Caco-2 (cell line): ENCODE measurements around the gene TEF. TPM values are rescaled to one million over a fixed set of nuclear protein-coding genes. Genes with fewer than 3 reads are reported as not detected.

ENCODE experiments used
- Bru-seq: library from RNA; stranded (reverse); fragments of 400-500 nt; gene quantifications from one replicate; lab custom pipeline; 2021; lab: Mats Ljungman, UMichigan
- BruChase-seq, 2 experiments: library from RNA; stranded (reverse); fragments of 400-500 nt; gene quantifications; one replicate each; lab custom pipeline; 2021; lab: Mats Ljungman, UMichigan
- BruUV-seq: library from RNA; stranded (reverse); fragments of 400-500 nt; replicated peaks from 2 replicates; lab custom pipeline; 2021; lab: Mats Ljungman, UMichigan
- CTCF ChIA-PET: fragments of 300-600 bp; sonication (Branson Sonifier 250); formaldehyde crosslinking; loops from one replicate; lab custom pipeline; 2022; ENCODE audit warnings: antibody characterized with exemption; lab: Charles Lee
- POLR2A ChIA-PET: fragments of 300-600 bp; sonication (Branson Sonifier 250); formaldehyde crosslinking; loops from one replicate; lab custom pipeline; 2022; ENCODE audit warnings: antibody characterized with exemption; lab: Charles Lee
- DNase-seq, 2 experiments: peaks; one replicate each; pipeline versions ENCODE4 v3.0.0 to v3.0.0-alpha.2; 2020 to 2022
- H3K27me3 ChIP-seq: replicated peaks from 2 replicates; pipeline ENCODE4 v1.6.0; 2011; ENCODE audit warnings: low read length; ENCODE audit not compliant: control insufficient read depth, insufficient read depth
- H3K36me3 ChIP-seq: 2 replicates; pipeline ENCODE4 v1.5.1; 2011; ENCODE audit warnings: low read length; ENCODE audit not compliant: control insufficient read depth, insufficient read depth
- H3K4me1 ChIP-seq: fragments of 250-450 bp; sonication (Bioruptor Pico); 2 replicates; pipeline ENCODE4 v1.5.1; 2020; ENCODE audit warnings: mild to moderate bottlenecking
- H3K4me3 ChIP-seq: 2 replicates; pipeline ENCODE4 v1.5.1; 2011; ENCODE audit warnings: low read depth, mild to moderate bottlenecking, control low read depth, low read length
- H3K9me3 ChIP-seq: fragments of 250-450 bp; sonication (Bioruptor Pico); 2 replicates; pipeline ENCODE4 v1.5.1; 2020; ENCODE audit warnings: mild to moderate bottlenecking, moderate library complexity
- H3K27ac Mint-ChIP-seq: one replicate; pipeline ENCODE4 v1.8.0; 2022; ENCODE audit warnings: mixed read lengths; ENCODE audit not compliant: unreplicated experiment
- H3K27me3 Mint-ChIP-seq: one replicate; pipeline ENCODE4 v1.8.0; 2022; ENCODE audit warnings: mixed read lengths; ENCODE audit not compliant: insufficient read depth, unreplicated experiment
- H3K36me3 Mint-ChIP-seq: one replicate; pipeline ENCODE4 v1.8.0; 2022; ENCODE audit warnings: mild to moderate bottlenecking, mixed read lengths; ENCODE audit not compliant: insufficient read depth, unreplicated experiment
- H3K4me1 Mint-ChIP-seq: one replicate; pipeline ENCODE4 v1.8.0; 2022; ENCODE audit warnings: low read depth, mixed read lengths; ENCODE audit not compliant: unreplicated experiment
- H3K4me3 Mint-ChIP-seq: one replicate; pipeline ENCODE4 v1.8.0; 2022; ENCODE audit warnings: mild to moderate bottlenecking, moderate library complexity, mixed read lengths; ENCODE audit not compliant: unreplicated experiment
- H3K9me3 Mint-ChIP-seq: one replicate; pipeline ENCODE4 v1.8.0; 2022; ENCODE audit warnings: mixed read lengths; ENCODE audit not compliant: unreplicated experiment
- intact Hi-C: fragments of 100-400 bp; cut with micrococcal nuclease; formaldehyde crosslinking; loops from one replicate; pipeline ENCODE4 v1.10.0; 2022; ENCODE audit not compliant: unreplicated experiment
- long read RNA-seq: library from polyadenylated mRNA; stranded (forward); transcript quantifications from one replicate; pipeline ENCODE4 v2.0.0, GENCODE V29; 2022
- total RNA-seq: library from RNA; stranded (reverse); gene quantifications from 2 replicates; pipeline ENCODE4 v1.2.3, GENCODE V29; 2022
- TF ChIP-seq, protein P1 (sequence below), 2 experiments: fragments of 200-600 bp in 1 of 2; IDR thresholded peaks; 1 replicate in 1 of 2; 2 replicates in 1 of 2; pipeline versions ENCODE4 v1.5.1 to v1.8.0; 2011 to 2022; ENCODE audit warnings: antibody characterized with exemption in 1 of 2, control low read depth in 1 of 2, inconsistent platforms in 1 of 2, low read depth in 1 of 2, low read length in 1 of 2, mild to moderate bottlenecking in 1 of 2, moderate library complexity in 1 of 2; ENCODE audit not compliant: insufficient read depth in 1 of 2, severe bottlenecking in 1 of 2, unreplicated experiment in 1 of 2

Gene TEF, protein sequence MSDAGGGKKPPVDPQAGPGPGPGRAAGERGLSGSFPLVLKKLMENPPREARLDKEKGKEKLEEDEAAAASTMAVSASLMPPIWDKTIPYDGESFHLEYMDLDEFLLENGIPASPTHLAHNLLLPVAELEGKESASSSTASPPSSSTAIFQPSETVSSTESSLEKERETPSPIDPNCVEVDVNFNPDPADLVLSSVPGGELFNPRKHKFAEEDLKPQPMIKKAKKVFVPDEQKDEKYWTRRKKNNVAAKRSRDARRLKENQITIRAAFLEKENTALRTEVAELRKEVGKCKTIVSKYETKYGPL
- total RNA-seq (13.8 and 17.8 TPM in 2 replicates), Bru-seq, nascent RNA (percentile 48 among the genes with signal in this experiment), BruChase-seq, experiment 1, labeled RNA remaining after a 2-hour chase (percentile 64 among the genes with signal in this experiment), BruChase-seq, experiment 2, labeled RNA remaining after a 6-hour chase (percentile 51 among the genes with signal in this experiment)
- long read RNA-seq, full-length matches to known transcripts = 3 of 8 reads
- long read RNA-seq, partial matches to known transcripts = 5 of 8 reads
- long read RNA-seq, other reads (novel, unspliced or antisense) = 0 of 8 reads

DNA sequence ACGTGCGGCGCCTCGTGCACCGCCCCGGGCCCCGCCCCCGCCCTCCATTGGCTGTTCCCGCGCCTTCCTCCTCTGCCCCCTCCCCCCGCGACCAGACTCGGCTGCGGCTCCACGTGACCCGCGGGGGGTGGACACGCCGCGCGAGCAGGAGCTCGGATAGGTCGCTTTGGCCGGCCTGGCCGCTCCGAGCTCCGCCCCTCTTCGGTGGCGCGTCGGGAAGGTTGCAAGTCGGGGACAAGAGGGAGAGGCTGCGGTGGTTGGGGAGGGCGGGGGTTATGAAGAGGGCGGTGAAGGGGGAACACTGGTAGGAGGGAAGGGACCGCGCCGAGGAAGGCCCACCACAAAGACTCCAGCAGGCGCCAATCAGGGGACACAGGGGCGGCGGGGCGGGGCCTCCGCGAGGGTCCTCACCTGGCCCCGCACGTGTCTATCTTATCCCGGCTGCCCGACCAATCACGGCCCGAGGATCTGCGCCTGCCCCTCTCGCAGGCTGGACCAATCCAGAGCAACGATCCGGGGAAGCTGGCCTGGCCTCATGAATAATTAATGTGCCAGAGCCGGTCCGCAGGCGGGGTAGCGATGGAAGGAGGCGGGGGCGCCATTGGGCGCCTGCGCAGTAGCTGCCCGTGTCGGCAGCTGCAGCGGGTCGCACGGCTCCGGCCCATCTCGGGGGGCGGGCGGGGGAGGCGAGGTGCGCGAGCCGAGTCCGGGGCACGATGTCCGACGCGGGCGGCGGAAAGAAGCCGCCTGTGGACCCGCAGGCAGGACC, at the start of gene TEF:
TEF (plus strand) TSS at position 614 of the 769 bp plus-strand sequence; CDS start at position 717, 103 bp downstream.
- H3K9me3 ChIP-seq = no peaks in the 10 kb centered on the region
- intact Hi-C loops = loop anchor here (1.0 kb wide), 1 partner anchor 95 kb away; the partner anchor contains the start of gene RANGAP1
- TF ChIP-seq, protein P1, sequence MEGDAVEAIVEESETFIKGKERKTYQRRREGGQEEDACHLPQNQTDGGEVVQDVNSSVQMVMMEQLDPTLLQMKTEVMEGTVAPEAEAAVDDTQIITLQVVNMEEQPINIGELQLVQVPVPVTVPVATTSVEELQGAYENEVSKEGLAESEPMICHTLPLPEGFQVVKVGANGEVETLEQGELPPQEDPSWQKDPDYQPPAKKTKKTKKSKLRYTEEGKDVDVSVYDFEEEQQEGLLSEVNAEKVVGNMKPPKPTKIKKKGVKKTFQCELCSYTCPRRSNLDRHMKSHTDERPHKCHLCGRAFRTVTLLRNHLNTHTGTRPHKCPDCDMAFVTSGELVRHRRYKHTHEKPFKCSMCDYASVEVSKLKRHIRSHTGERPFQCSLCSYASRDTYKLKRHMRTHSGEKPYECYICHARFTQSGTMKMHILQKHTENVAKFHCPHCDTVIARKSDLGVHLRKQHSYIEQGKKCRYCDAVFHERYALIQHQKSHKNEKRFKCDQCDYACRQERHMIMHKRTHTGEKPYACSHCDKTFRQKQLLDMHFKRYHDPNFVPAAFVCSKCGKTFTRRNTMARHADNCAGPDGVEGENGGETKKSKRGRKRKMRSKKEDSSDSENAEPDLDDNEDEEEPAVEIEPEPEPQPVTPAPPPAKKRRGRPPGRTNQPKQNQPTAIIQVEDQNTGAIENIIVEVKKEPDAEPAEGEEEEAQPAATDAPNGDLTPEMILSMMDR (IDR thresholded peaks at IDR 0.05; ENCODE audit: insufficient read depth in 1 of 2, low read depth in 1 of 2, low read length in 1 of 2, severe bottlenecking in 1 of 2, unreplicated experiment in 1 of 2) = no peak
- ChIA-PET POLR2A (interaction anchor here (0.5 to 3.1 kb wide), 34 partner anchors 11 to 525 kb away, joined by 3 to 76 read pairs (median 7); partner anchors contain the start of genes ACO2, DESI1, PHF5A and PMM1), CTCF (interaction anchor here (0.6 to 3.2 kb wide), 21 partner anchors 16 to 709 kb away, joined by 3 to 22 read pairs (median 4); partner anchors contain the start of gene ZC3H7B)
- Mint-ChIP-seq H3K27me3 (no peaks in the 10 kb centered on the region), H3K9me3 (no peaks in the 10 kb centered on the region), H3K27ac (peak within 1 kb of the TSS; percentile 95), H3K36me3 (peaks cover 22% of the 10 kb centered on the region), H3K4me3 (peak within 1 kb of the TSS; percentile 86), H3K4me1 (peaks cover 7% of the 10 kb centered on the region)
- peaks cover 14% of the 10 kb centered on the region for H3K4me1 ChIP-seq
- BruUV-seq = no TSS peak
- no peaks in the 10 kb centered on the region for H3K27me3 ChIP-seq
- peak; percentile 99 for DNase-seq
- peak within 1 kb of the TSS; percentile 51 for H3K4me3 ChIP-seq
- H3K36me3 ChIP-seq = no peaks in the 10 kb centered on the region

DNA sequence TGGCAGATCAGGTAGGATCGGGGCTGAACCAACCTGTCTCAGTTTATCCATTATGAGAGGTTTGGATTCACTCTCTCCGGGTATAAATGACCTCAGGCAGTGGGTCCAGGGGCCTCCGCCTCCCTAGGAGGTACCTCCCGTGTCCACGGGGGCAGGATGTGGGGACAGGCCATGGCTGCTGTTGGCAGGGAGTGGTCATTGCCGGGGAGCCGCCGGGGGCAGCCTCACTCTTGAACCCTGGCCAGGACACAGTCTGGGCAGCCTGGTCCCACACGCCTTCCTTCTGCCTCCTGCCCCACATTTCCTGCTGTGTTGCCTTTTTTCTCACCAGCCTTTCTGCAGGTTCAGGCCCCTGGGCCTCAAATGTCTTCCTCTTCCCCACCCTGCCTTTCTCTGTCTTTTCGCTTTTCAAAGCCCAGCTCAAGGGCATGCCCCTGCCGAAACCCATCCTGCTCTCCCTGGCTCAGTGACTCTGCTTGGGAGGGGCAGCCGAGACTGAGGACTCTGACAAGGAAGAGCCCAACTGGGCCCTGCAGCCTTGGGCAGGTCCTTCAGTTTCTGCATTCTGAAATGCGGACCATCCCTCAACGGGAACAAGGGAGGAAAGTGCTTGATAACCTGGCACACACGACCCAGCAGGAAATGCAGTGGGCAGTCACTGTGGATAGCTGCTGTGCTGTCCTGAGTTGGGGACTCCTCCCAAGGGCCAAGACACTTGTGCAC, 49.4 kb upstream of the TEF start:
- no peaks in the 10 kb centered on the region for H3K9me3 ChIP-seq
- H3K4me1 Mint-ChIP-seq = no peaks in the 10 kb centered on the region
- no peaks in the 10 kb centered on the region for H3K4me1 ChIP-seq
- intact Hi-C loops = no loop called here
- TF ChIP-seq, protein P1 (IDR thresholded peaks at IDR 0.05; ENCODE audit: insufficient read depth in 1 of 2, low read depth in 1 of 2, low read length in 1 of 2, severe bottlenecking in 1 of 2, unreplicated experiment in 1 of 2) = no peak
- no peak overlapping the region for H3K4me3 Mint-ChIP-seq
- no peak overlapping the region for H3K27ac Mint-ChIP-seq
- BruUV-seq = no TSS peak
- peaks cover 38% of the 10 kb centered on the region for H3K36me3 Mint-ChIP-seq
- no peaks in the 10 kb centered on the region for H3K36me3 ChIP-seq
- no peaks in the 10 kb centered on the region for H3K9me3 Mint-ChIP-seq
- ChIA-PET CTCF (no interaction called here), POLR2A (no interaction called here)
- no peak for DNase-seq
- no peaks in the 10 kb centered on the region for H3K27me3 ChIP-seq
- H3K4me3 ChIP-seq = no peak overlapping the region
- no peaks in the 10 kb centered on the region for H3K27me3 Mint-ChIP-seq
